Endodermal cell (in vitro differentiated cells): ENCODE measurements around the gene IL1R1. TPM values are rescaled to one million over a fixed set of nuclear protein-coding genes. Genes with fewer than 3 reads are reported as not detected.

Experiments
- DNase-seq: peaks from one replicate; pipeline ENCODE4 v3.0.0-alpha.2; 2017
- H3K27ac ChIP-seq: 2 replicates; pipeline ENCODE4 v1.5.1; 2013; ENCODE audit warnings: mild to moderate bottlenecking, low read depth, low read length, moderate library complexity
- H3K27me3 ChIP-seq: 2 replicates; pipeline ENCODE4 v1.6.1; 2013; ENCODE audit warnings: mild to moderate bottlenecking, low read length, moderate library complexity; ENCODE audit not compliant: insufficient read depth, control insufficient read depth, poor library complexity, severe bottlenecking
- H3K36me3 ChIP-seq: 2 replicates; pipeline ENCODE4 v1.7.0; 2013; ENCODE audit warnings: mild to moderate bottlenecking, low read length, moderate library complexity; ENCODE audit not compliant: control insufficient read depth, insufficient read depth
- H3K4me1 ChIP-seq: one replicate; pipeline ENCODE4 v1.7.0; 2013; ENCODE audit warnings: low read length; ENCODE audit not compliant: control insufficient read depth, insufficient read depth
- H3K4me3 ChIP-seq: 2 replicates; pipeline ENCODE4 v1.5.1; 2013; ENCODE audit warnings: mild to moderate bottlenecking, low read length, moderate library complexity
- H3K9ac ChIP-seq: 2 replicates; pipeline ENCODE4 v1.6.1; 2013; ENCODE audit warnings: mild to moderate bottlenecking, low read length, moderate library complexity; ENCODE audit not compliant: poor library complexity, severe bottlenecking; ENCODE audit errors: extremely low read depth
- H3K9me3 ChIP-seq: 2 replicates; pipeline ENCODE4 v1.6.1; 2013; ENCODE audit warnings: mild to moderate bottlenecking, low read length, moderate library complexity; ENCODE audit not compliant: control insufficient read depth
- H3K27ac Mint-ChIP-seq: 2 replicates; pipeline ENCODE4 v1.8.0; 2020; ENCODE audit warnings: mixed read lengths
- H3K27me3 Mint-ChIP-seq: 2 replicates; pipeline ENCODE4 v1.8.0; 2021; ENCODE audit warnings: mild to moderate bottlenecking, mixed read lengths; ENCODE audit not compliant: insufficient read depth
- H3K36me3 Mint-ChIP-seq: 2 replicates; pipeline ENCODE4 v1.8.0; 2020; ENCODE audit warnings: low read depth, mixed read lengths
- H3K4me1 Mint-ChIP-seq: 2 replicates; pipeline ENCODE4 v1.8.0; 2020; ENCODE audit warnings: mixed read lengths
- H3K4me3 Mint-ChIP-seq: 2 replicates; pipeline ENCODE4 v1.8.0; 2020; ENCODE audit warnings: mild to moderate bottlenecking, moderate library complexity, mixed read lengths
- H3K9me3 Mint-ChIP-seq: 2 replicates; pipeline ENCODE4 v1.8.0; 2020; ENCODE audit warnings: mild to moderate bottlenecking, mixed read lengths
- CTCF ChIP-seq: fragments of 200-600 bp; sonication (generic); conservative IDR thresholded peaks from 2 replicates; pipeline ENCODE4 v1.5.0; 2021; ENCODE audit warnings: antibody characterized with exemption, mild to moderate bottlenecking
- WGBS, 2 experiments: methylation state at CpG; one replicate each; pipeline versions ENCODE4 v1.1.5 to v1.1.7; 2013; ENCODE audit warnings: missing lambda C conversion rate in 2 of 2, mixed read lengths in 1 of 2; ENCODE audit not compliant: insufficient coverage in 1 of 2, insufficient read length in 1 of 2; 5-methylcytosine and 5-hydroxymethylcytosine counted together
- total RNA-seq, 2 donors: library from RNA; stranded (reverse); fragmentation: NEBNext Ultra II Directional in 1 of 2; extraction: Animal tissue kit (Norgen Biotek cat#: 25700) in 1 of 2; gene quantifications; 2 replicates in 1 of 2; 3 replicates in 1 of 2; pipeline ENCODE4 v1.2.1, GENCODE V29; 2021

Gene IL1R1
- total RNA-seq, 2 donors from 2014 or later, result 3.0 to 4.1 TPM

- Histone ChIP-seq H3K27me3 (peaks cover 42% of the 10 kb centered on the region), H3K9ac (no peak overlapping the region), H3K4me3 (no peak overlapping the region), H3K36me3 (no peaks in the 10 kb centered on the region), H3K9me3 (no peaks in the 10 kb centered on the region), H3K4me1 (no peaks in the 10 kb centered on the region), H3K27ac (no peak overlapping the region)
- H3K4me3 Mint-ChIP-seq, result no peak overlapping the region
- peaks cover 48% of the 10 kb centered on the region for H3K27me3 Mint-ChIP-seq
- peaks cover 4% of the 10 kb centered on the region for H3K9me3 Mint-ChIP-seq
- 82 to 95% methylated on average over 2 of the region's 2 CpGs for WGBS, 2 experiments
- no peak for DNase-seq
- H3K4me1 Mint-ChIP-seq, result no peaks in the 10 kb centered on the region
- H3K27ac Mint-ChIP-seq, result no peak overlapping the region
- no peak for TF ChIP-seq CTCF
- H3K36me3 Mint-ChIP-seq, result peaks cover 4% of the 10 kb centered on the region
These were observed 41.5 kb downstream of the IL1R1 start for GRCh38 chr2:102184018-102184417.

- no peak overlapping the region for H3K4me3 ChIP-seq
- H3K36me3 ChIP-seq, result no peaks in the 10 kb centered on the region
- H3K9ac ChIP-seq, result no peak overlapping the region
- H3K27ac Mint-ChIP-seq, result no peak overlapping the region
- H3K9me3 ChIP-seq, result no peaks in the 10 kb centered on the region
- H3K27me3 Mint-ChIP-seq, result peaks cover 54% of the 10 kb centered on the region
- no peak for TF ChIP-seq CTCF
- H3K4me1 ChIP-seq, result no peaks in the 10 kb centered on the region
- H3K36me3 Mint-ChIP-seq, result peaks cover 4% of the 10 kb centered on the region
- H3K27me3 ChIP-seq, result peaks cover 46% of the 10 kb centered on the region
- peaks cover 4% of the 10 kb centered on the region for H3K9me3 Mint-ChIP-seq
- no peak for DNase-seq
- no peaks in the 10 kb centered on the region for H3K4me1 Mint-ChIP-seq
- H3K27ac ChIP-seq, result no peak overlapping the region
- no peak overlapping the region for H3K4me3 Mint-ChIP-seq
- 100% methylated on average over 1 of the region's 1 CpG; no CpG with 5 or more reads in 1 of the 2 experiments for WGBS, 2 experiments
These were observed 42.0 kb downstream of the IL1R1 start for GRCh38 chr2:102184568-102184967.

GRCh38 chr2:102185347-102185746, 42.8 kb downstream of the IL1R1 start:
- Histone ChIP-seq H3K36me3 (no peaks in the 10 kb centered on the region), H3K27ac (no peak overlapping the region), H3K27me3 (peaks cover 46% of the 10 kb centered on the region), H3K9ac (no peak overlapping the region), H3K4me1 (no peaks in the 10 kb centered on the region), H3K4me3 (no peak overlapping the region), H3K9me3 (no peaks in the 10 kb centered on the region)
- Mint-ChIP-seq H3K27ac (no peak overlapping the region), H3K9me3 (peaks cover 4% of the 10 kb centered on the region), H3K4me3 (no peak overlapping the region), H3K4me1 (no peaks in the 10 kb centered on the region), H3K27me3 (peaks cover 54% of the 10 kb centered on the region), H3K36me3 (peaks cover 4% of the 10 kb centered on the region)
- DNase-seq, result no peak
- peak; percentile 82 for TF ChIP-seq CTCF
- WGBS, 2 experiments, result 72 to 78% methylated on average over 2 of the region's 2 CpGs
